SK-MEL-5 (cell line): ENCODE data around the gene ARPC2. TPM values are rescaled to one million over a fixed set of nuclear protein-coding genes. Genes with fewer than 3 reads are reported as not detected.
A peak's percentile ranks its signal among the peaks of the same experiment; 100 is the strongest.

Experiments used
- DNase-seq: peaks from one replicate; pipeline ENCODE4 v3.0.0-alpha.2; 2016; ENCODE audit warnings: low read depth, low spot score
- in situ Hi-C: cut with HindIII; loops from 2 replicates; pipeline ENCODE4 v1.10.0; 2016; ENCODE audit warnings: low sequenced_read_pairs, high pct_unique_total_duplicates, low pct_unique_long_range_greater_than_20kb
- total RNA-seq: library from RNA; depleted of rRNA; stranded (reverse); fragments of >200 nt; shearing (Covaris generic); gene quantifications from 2 replicates; pipeline ENCODE4 v1.2.3, GENCODE V29; 2014; rRNA removed

ARPC2 gene
- total RNA-seq, 1 experiment from 2014 or later = 198 TPM

DNA sequence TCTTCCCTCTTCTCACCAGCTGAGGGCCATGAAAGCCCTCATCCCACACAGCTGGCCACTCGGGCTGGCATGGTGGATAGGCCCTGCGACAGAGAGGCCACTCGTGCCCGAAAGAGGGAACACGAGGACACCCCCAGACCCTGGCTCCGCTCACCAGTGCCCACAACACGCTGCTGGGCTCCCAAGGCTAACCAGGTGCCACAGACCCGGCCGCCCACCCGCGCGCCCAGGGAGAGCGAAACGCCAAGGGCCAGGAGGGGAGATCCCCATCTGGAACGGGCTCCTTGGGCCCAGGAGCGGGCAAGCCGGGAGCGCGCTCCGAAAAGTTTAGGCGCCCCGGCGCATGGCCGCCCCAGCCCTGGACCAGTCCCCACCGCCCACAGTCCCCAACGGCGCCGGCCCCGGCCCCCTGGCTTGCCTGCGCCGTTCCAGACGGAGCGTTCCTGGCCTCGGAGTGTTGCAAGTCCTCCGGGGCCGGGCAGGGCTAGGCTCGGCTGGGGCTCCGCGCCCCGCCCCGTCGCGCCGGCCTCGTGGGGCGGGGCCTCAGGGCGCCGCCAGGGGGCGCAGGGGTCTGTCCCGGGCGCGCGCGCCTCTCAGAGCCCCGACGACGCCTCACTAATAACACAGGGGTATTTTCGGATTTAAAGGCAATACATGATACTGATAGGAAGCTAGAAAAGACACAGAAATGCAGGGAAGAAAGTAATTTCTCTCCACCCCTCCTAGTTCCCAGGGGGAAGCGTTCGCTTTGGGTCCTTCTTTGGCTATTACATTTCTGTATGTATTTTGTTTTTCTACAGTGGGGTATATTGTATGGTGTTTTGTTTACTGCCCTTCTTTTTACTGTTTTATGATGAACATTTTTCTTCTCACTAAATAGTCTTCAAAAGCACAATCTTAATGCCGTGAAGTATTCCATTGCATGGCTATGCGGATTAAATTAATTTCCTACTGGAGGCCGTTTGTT, 75.3 kb downstream of the ARPC2 start, which contains the start of gene TMBIM1:
Gene TMBIM1 (minus strand): TSS at position 456 of the 967 bp plus-strand sequence. CDS start 10,362 bp downstream, outside the sequence.
- DNase-seq = peak; percentile 57
- in situ Hi-C loops = no loop called here

- no peak for DNase-seq
- in situ Hi-C loops = no loop called here
Observed at GRCh38 chr2:218293715-218294429, 76.9 kb downstream of the ARPC2 start.

GRCh38 chr2:218294430-218295022, 77.5 kb downstream of the ARPC2 start:
- no peak for DNase-seq
- in situ Hi-C loops = no loop called here

GRCh38 chr2:218295029-218295428, 78.0 kb downstream of the ARPC2 start:
- DNase-seq = no peak
- in situ Hi-C loops = no loop called here

- in situ Hi-C loops = no loop called here
Observed at GRCh38 chr2:218296200-218296599, 79.2 kb downstream of the ARPC2 start.

DNA sequence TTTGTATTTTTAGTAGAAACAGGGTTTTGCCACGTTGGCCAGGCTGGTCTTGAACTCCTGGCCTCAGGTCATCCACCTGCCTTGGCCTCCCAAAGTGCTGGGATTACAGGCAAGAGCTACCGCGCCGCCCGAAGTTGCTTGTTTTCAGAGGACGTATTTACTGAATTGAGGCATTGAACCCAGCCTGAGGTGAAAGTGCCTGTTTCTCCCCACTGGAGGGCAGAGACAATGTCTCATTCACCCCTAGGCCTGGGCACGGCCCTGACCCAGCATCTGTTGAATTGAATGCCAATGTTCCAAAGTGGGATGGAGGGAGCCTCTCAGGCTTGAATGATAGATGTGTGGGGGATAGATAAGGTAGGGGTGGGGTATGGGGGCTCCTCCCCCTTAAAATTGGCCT, 79.9 kb downstream of the ARPC2 start:
- in situ Hi-C loops = no loop called here
- DNase-seq = peak; percentile 43

More at GRCh38 chr2:218296200-218296599, 79.2 kb downstream of the ARPC2 start:
- DNase-seq = no peak

GRCh38 chr2:218298314-218298875, 81.4 kb downstream of the ARPC2 start:
- in situ Hi-C loops = no loop called here
- DNase-seq = peak; percentile 60

DNA sequence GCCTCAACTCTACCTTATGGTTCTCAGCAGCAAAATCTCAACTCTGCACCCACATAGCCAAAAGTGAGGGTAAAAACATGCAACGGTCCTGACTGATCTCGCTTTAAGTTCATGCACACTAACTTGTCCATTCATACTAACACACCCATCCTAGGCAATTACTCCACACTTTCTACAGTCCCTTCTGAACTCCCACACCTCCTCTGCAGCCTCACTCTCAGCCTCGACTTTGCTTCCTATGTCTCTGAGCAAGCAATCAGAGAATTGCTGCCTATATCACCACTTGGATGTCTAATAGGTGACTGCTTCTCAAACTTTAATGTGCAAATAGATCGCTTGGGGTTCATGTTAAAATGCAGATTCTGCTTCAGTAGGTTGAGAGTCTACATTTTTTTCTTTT, 83.2 kb downstream of the ARPC2 start:
- in situ Hi-C loops = no loop called here
- DNase-seq = no peak

DNA sequence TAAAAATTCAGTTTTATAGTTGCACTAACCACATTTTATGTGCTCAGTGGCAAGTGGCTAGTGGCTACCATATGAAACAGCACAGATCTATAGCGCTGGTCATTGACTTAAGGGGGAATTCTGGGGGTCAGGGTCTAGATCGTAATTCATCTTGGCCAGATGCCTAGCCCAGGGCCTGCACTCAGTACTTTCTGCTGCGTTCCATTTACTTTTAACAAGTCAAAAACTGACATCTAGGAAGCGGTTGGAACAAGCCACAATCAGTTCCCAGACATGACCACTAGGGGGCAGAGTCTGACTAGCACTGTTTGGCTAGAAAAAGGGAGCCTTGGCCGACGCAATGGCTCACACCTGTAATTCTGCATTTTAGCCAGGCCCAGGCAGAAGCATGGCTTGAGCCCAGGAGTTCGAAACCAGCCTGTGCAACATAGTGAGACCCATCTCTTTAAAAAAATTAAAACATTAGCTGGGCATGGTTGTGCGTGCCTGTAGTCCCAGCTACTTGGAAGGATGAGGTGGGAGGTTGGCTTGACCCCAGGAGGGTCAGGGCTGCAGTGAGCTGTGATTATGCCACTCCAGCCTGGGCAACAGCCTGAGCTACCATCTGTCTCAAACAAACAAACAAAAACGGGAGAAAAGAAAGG, 84.3 kb downstream of the ARPC2 start:
- in situ Hi-C loops = no loop called here

More for the DNA sequence above, 84.3 kb downstream of the ARPC2 start:
- peak; percentile 87 for DNase-seq

Other genes starting within 250 kb of the ARPC2 start
- 1.8 and 2.2 TPM in 2 replicates for gene TNS1, start 214.2 kb upstream of the ARPC2 start, total RNA-seq
- not detected in 2 replicates for gene RUFY4, start 147.9 kb upstream of the ARPC2 start, total RNA-seq
- gene CXCR2, start 91.2 kb upstream of the ARPC2 start, total RNA-seq = not detected in 2 replicates
- not detected in 2 replicates for gene CXCR1, start 50.2 kb upstream of the ARPC2 start, total RNA-seq
- gene GPBAR1, start 43.8 kb downstream of the ARPC2 start, total RNA-seq = not detected in 2 replicates
- gene AAMP, start 52.9 kb downstream of the ARPC2 start, total RNA-seq = 138 and 153 TPM in 2 replicates
- gene PNKD, start 53.3 kb downstream of the ARPC2 start, total RNA-seq = 25.5 and 27.1 TPM in 2 replicates
- 85.8 and 87.7 TPM in 2 replicates for gene TMBIM1, start 75.3 kb downstream of the ARPC2 start, total RNA-seq
- gene CATIP, start 139.7 kb downstream of the ARPC2 start, total RNA-seq = not detected in 2 replicates
- gene SLC11A1, start 165.1 kb downstream of the ARPC2 start, total RNA-seq = 0.11 TPM in 1 of 2 replicates, not detected in the other
- 26.9 and 29.6 TPM in 2 replicates for gene CTDSP1, start 182.7 kb downstream of the ARPC2 start, total RNA-seq
- gene VIL1, start 201.9 kb downstream of the ARPC2 start, total RNA-seq = 0.05 and 0.11 TPM in 2 replicates